ENCODE data around the gene SH2D3C.

Gene SH2D3C

GRCh38 chr9:127720031-127720864 is 58.2 kb downstream of the SH2D3C start:
- DNase-seq (ENCODE audit: low spot score): no peak

DNA sequence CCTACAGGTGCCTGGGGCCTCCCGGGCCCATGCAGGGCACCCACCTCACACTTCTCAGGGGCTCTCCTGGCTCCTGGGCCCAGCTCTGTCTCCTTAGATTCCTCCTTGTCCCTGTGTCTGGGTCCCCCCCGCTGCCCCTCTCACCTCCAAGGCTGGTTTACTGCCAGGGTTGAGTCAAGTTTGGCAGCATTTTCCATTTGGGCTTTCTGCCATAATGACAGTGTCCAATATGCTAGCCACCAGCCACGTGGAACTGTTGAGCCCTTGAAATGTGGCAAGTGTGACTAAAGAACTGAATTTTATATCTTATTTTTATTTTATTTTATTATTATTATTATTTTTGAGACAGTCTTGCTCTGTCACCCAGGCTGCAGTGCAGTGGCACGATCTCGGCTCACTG is 60.7 kb downstream of the SH2D3C start:
- DNase-seq (ENCODE audit: low spot score): no peak

DNA sequence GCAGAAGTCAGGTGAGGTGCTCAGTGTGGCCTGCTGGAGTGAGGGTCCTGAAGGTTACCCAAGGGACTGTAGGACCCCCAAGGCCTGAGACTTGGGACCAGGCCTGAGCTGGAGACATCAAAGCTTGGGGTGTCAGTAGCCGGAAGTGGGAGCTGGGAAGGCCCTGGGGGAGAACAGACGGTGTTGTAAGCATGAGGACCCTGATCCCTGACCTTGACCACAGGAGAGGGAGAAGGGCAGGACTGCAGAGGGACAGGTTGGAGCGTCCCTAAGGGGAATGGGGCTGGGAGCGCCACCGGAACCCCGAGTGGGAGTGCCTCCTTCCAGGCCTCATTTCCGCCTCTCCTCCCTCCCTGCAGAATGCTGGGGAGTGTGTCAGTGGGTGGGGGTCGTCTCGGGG is 62.1 kb downstream of the SH2D3C start:
- no peak for DNase-seq (ENCODE audit: low spot score)

DNA sequence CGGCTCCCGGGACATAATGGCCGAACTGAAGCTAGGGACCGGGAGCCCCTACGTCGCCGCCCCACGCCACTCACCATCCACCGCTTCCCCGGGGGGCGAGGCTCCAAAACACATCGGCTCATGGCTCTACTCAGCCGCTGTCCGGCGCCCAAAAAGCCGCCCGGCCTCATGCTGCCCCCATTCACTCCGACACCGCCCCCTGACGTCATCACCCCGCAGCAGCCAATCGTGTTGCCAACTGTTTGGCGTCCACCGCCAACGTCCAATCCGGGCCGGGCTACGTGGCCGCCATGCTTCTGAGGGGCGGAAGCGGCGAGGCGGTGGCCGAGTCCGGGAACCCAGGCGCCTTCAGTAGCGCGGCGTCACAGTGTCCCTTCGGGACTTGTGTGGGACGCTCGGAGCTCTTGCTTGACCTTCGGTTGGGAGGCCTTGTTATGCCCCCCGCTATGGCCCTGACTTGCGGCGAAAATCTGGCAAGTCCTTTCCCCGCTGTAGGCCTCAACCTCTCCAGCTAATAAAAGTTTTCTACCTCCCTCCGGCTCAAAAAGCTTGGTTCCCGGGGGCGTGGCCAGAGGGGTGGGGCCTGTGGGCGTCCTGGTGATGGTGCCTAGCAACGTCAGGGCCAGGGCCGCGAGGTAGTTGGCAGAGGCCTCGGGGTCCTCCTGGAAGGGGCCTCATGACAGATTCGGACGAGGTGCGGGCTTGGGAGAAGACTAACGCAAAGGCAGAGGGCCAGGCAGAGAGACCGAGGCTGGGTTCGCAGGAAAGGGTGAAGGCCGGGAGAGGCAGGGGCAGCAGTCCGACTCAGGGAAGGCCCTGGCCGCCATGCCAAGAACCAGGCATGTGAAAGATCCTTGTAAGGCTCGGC is 62.8 kb downstream of the SH2D3C start, which contains the start of the genes PTRH1 and TTC16:
PTRH1 (minus strand) TSS at position 194 of the 868 bp plus-strand sequence; CDS start at position 170, 24 bp downstream.
TTC16 (plus strand) TSS at position 610 of the 868 bp plus-strand sequence; CDS start at position 677, 67 bp downstream.
- DNase-seq (ENCODE audit: low spot score): peak; percentile 99

DNA sequence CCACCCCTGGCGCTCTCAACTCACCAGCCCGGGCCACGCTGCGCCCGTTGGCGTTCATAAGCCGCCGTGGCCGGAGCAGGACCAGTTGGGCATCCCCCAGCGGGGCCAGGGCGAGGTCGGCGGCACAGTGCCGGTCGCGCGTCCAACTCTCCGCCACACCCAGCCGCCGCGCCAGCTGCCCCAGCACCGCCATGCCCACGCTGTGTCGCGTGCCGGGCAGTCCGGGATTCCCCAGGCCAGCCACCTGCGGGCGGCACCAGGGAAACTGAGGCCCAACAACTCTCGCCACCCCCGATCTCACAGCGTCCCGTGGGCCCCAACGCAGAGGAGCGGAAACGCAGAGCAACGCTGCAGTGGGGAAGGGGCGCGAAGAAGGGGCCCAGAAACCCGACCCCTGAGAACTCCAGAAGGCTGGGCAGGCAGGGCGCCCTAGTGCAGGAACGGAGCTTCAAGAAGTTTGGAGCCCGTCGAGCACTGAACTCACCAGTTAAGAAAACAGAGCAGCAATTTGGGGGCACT is 63.5 kb downstream of the SH2D3C start:
- DNase-seq (ENCODE audit: low spot score): peak; percentile 55

DNA sequence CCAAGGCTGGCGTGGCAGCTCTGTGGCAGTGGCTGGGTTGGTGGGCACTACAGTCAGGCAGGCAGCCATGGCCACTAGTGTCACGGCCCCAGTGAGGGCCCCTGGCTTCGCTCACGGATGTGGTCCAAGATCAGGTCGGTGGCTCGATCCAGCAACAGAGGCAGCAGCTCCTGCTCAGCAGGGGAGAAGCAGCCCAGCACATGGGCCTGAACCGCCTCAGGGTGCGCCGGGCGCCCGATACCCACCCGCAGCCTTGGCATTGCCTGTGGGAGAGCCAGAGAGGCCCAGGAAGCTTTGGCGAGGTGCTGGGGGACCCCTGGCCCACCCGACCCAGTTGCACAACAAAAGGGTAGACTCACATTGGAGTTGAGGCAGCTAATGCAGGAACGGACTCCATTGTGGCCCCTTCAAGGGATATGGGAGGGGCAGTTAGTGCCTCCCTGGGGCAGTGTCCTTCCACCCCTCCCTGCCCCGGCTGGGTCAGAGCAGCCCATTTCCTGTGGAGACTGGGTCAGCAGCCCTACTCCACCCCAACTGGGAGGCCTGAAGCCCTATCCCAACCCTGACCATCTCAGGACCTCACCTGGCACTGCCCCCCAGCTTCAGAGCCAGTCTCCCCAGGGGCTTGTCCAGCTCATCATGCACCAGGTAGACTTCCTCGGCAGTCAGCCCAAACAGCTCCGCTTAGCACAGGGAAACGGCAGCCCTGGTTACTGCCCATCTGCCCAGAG is 64.3 kb downstream of the SH2D3C start:
- DNase-seq (ENCODE audit: low spot score): no peak

- DNase-seq (ENCODE audit: low spot score): no peak
These were observed 65.6 kb downstream of the SH2D3C start for GRCh38 chr9:127712867-127713266.

DNA sequence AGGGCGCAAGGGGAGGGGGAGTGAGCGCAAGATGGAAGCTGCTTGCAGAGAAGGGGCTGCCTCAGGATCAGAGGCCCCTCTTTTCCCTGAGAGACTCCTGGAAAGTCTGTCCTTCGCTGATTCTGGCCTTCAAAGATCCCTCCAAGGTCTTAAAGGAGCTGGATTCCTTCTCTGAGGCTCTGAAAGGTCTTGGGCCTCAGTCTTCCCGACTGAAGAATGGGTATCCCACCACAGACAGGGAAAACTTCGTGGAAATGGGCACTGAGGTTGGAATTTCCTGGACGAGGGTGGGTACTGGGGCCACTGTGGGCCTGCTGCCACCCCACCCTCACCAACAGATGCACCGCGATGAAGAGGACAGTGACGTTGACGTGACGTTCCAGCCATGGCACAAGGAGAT is 66.1 kb downstream of the SH2D3C start:
- DNase-seq (ENCODE audit: low spot score): no peak

- no peak for DNase-seq (ENCODE audit: low spot score)
These were observed 66.6 kb downstream of the SH2D3C start for GRCh38 chr9:127711831-127712274.

- DNase-seq (ENCODE audit: low spot score): no peak
These were observed 67.2 kb downstream of the SH2D3C start for GRCh38 chr9:127711226-127711701.

DNA sequence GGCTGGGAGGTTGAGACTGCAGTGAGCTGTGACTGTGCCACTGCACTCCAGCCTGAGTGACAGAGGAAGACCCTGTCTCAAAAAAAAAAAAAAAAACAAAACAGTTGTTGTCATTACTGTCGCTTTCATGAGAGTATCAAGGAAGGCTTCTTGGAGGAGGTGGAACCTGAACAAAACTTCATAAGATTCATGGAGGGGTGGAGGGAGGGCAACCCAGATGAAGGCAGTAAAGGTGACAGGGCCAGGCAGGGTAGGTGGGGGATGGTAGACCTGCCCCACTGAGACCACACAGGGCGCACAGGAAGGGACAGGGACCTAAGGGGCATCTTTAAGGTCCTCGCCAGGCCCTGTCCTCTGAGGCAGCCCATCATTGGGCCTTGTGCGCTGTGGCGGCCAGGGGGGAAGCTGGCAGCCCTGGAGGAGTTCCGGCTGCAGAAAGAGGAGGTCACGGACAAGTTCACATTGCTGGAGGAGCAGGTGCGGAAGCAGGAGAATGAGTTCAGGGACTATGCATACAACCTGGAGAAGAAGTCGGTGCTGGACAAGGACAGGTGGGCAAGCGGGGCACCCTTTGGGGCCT is 68.2 kb downstream of the SH2D3C start:
- DNase-seq (ENCODE audit: low spot score): no peak

DNA sequence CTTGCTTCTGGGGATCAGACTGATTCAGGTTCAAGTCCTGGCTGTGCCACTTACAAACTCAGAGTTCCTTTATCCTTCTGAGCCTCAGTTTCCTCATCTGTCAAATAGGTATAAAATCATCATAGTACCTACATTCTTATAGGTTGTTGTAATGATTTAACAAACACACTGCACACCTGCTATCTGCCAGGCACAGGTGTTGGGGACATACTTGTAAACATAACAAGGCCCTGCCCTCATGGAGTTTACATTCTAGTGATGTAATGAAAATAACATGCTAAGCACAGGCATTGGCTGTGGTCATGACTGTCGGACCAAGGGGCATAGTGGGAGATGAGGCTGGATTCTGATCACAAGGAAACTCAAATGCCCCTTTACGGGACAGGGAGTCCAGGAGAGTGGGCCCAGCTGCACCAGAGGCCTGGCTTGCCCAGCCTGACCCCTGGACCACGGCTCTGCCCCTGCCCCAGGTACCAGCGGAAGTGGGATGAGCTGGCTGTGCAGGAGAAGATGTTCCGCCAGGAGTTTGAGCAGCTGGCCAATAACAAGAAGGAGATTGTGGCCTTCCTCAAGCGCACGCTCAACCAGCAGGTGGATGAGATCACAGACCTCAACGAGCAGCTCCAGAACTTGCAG is 69.4 kb downstream of the SH2D3C start:
- no peak for DNase-seq (ENCODE audit: low spot score)

- DNase-seq (ENCODE audit: low spot score): peak; percentile 53
These were observed 70.7 kb downstream of the SH2D3C start for GRCh38 chr9:127707766-127708165.

DNA sequence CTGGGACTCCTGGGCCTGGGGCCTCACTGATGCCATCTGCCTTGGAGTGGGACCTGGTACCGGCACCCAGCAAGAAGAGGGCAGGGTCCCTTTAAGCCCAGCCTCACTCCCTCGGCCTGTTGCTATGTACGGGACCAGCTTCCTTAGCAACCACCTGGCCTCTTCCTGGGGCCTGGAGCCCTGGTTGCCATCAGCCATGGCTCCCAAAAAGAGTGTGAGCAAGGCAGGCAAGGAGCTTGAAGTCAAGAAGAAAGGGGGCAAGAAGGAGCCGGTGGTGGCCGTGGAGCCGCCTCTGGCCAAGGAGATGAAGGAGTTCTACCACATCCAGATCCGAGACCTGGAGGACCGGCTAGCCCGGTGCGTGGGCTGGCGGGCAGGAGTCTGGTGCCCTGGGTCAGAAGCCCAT is 71.6 kb downstream of the SH2D3C start, which contains the start of gene CFAP157:
CFAP157 (plus strand) TSS at position 153 of the 406 bp plus-strand sequence; CDS start at position 197, 44 bp downstream.
- DNase-seq (ENCODE audit: low spot score): no peak

GRCh38 chr9:127705577-127706379 is 72.7 kb downstream of the SH2D3C start:
- no peak for DNase-seq (ENCODE audit: low spot score)

DNA sequence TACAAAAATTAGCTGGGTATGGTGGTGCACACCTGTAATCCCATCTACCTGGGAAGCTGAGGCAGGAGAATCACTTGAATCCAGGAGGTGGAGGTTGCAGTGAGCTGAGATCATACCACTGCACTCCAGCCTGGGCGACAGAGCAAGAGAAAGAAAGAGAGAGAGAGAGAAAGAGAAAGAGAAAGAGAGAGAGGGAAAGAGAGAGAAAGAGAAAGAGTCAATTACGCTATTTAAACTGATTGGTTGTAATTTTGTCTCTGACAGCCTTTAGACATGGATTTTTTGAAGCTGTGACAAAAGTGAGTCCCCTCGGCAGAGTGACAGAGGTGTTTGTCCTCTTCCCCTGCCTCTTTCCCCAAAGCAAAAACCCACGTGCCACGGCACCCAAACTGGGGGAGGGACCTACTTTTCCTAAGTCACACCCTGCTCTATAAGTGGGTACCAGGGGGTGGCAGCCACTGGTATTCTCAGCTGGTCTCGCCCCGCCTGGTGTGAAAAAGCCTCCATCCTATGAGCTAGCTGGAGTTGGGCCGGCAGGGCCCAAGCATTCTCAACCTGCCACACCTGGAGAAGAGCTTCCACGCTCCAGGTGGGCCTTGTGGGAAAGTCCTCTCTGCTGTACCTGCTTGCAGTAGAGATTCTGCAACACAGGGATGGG is 75.0 kb downstream of the SH2D3C start:
- no peak for DNase-seq (ENCODE audit: low spot score)

DNA sequence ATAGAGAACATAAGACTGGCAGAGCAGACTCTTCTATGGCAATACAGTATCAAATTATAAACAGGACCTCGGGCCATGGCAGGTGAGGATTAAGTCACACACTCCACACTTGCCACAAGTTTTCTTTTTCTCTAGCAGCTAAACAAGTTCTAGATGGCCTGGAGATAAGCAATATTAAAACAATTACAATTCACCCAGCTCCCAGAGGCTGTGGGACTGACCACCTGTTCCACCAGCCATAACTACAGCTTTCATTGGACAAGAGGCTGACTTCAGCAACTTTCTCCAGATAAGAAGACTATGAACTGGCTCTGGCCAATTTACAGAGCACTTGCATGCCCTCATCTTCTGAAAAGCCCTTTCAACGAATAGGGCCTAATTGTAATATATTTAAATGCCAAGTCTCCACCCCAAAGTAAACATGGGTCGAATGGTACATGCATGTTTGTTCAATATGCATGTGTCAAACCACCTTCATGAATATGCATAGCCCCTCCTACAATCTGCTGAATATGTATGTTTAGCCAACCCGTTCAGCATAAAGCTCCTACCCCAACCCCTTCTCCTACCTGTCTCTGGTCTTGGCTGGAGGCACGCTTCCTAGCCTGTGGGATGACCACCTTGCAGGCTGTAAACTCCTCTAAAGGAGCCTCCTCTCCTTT is 77.7 kb downstream of the SH2D3C start:
- no peak for DNase-seq (ENCODE audit: low spot score)

GRCh38 chr9:127700140-127700539 is 78.3 kb downstream of the SH2D3C start:
- DNase-seq (ENCODE audit: low spot score): no peak
